ENCODE measurements around the gene RPTOR. TPM values are rescaled to one million over a fixed set of nuclear protein-coding genes. Genes with fewer than 3 reads are reported as not detected.

Gene RPTOR
- total RNA-seq, 3 donors from 2014 or later: 21.4 to 27.5 (median 23.6) TPM

GRCh38 chr17:80689129-80689619 lies 144.5 kb downstream of the RPTOR start:
- intact Hi-C loops (cut with DNase I; ENCODE audit: low total_unique reads): no loop called here

GRCh38 chr17:80691784-80692183 lies 147.1 kb downstream of the RPTOR start:
- Histone ChIP-seq H3K36me3 (no peaks in the 10 kb centered on the region), H3K4me1 (no peaks in the 10 kb centered on the region), H3K27me3 (no peaks in the 10 kb centered on the region), H3K4me3 (no peak overlapping the region), H3K27ac (no peak overlapping the region), H3K9me3 (no peaks in the 10 kb centered on the region)
- no peak for DNase-seq (ENCODE audit: low spot score in 2 of 2)
- intact Hi-C loops (cut with DNase I; ENCODE audit: low total_unique reads): no loop called here
- TF ChIP-seq POLR2AphosphoS5 (IDR thresholded peaks at IDR 0.05) (no peak), CTCF (IDR thresholded peaks at IDR 0.05) (no peak), POLR2A (IDR thresholded peaks at IDR 0.05) (no peak)

More at GRCh38 chr17:80689129-80689619, 144.5 kb downstream of the RPTOR start:
- TF ChIP-seq POLR2A (IDR thresholded peaks at IDR 0.05): no peak
- no peak for TF ChIP-seq CTCF (IDR thresholded peaks at IDR 0.05)
- TF ChIP-seq POLR2AphosphoS5 (IDR thresholded peaks at IDR 0.05): no peak
- Histone ChIP-seq H3K4me1 (no peaks in the 10 kb centered on the region), H3K36me3 (no peaks in the 10 kb centered on the region), H3K9me3 (no peaks in the 10 kb centered on the region), H3K27me3 (no peaks in the 10 kb centered on the region), H3K4me3 (no peak overlapping the region), H3K27ac (no peak overlapping the region)
- DNase-seq (ENCODE audit: low spot score in 2 of 2): no peak

GRCh38 chr17:80692931-80693467 lies 148.4 kb downstream of the RPTOR start:
- H3K27me3 ChIP-seq: no peaks in the 10 kb centered on the region
- no peak overlapping the region for H3K4me3 ChIP-seq
- H3K36me3 ChIP-seq: no peaks in the 10 kb centered on the region
- no peaks in the 10 kb centered on the region for H3K9me3 ChIP-seq
- intact Hi-C loops (cut with DNase I; ENCODE audit: low total_unique reads): no loop called here
- H3K4me1 ChIP-seq: no peaks in the 10 kb centered on the region
- no peak for DNase-seq (ENCODE audit: low spot score in 2 of 2)
- TF ChIP-seq POLR2AphosphoS5 (IDR thresholded peaks at IDR 0.05) (no peak), POLR2A (IDR thresholded peaks at IDR 0.05) (no peak), CTCF (IDR thresholded peaks at IDR 0.05) (no peak)
- H3K27ac ChIP-seq: no peak overlapping the region

- Histone ChIP-seq H3K36me3 (no peaks in the 10 kb centered on the region), H3K9me3 (no peaks in the 10 kb centered on the region), H3K4me3 (no peak overlapping the region), H3K4me1 (no peaks in the 10 kb centered on the region), H3K27ac (no peak overlapping the region), H3K27me3 (no peaks in the 10 kb centered on the region)
- DNase-seq (ENCODE audit: low spot score in 2 of 2): no peak
- intact Hi-C loops (cut with DNase I; ENCODE audit: low total_unique reads): no loop called here
- TF ChIP-seq POLR2AphosphoS5 (IDR thresholded peaks at IDR 0.05) (no peak), CTCF (IDR thresholded peaks at IDR 0.05) (no peak), POLR2A (IDR thresholded peaks at IDR 0.05) (no peak)
These were observed 148.9 kb downstream of the RPTOR start for GRCh38 chr17:80693511-80693910.

GRCh38 chr17:80694085-80694991 lies 149.7 kb downstream of the RPTOR start:
- H3K36me3 ChIP-seq: no peaks in the 10 kb centered on the region
- H3K9me3 ChIP-seq: no peaks in the 10 kb centered on the region
- H3K27me3 ChIP-seq: no peaks in the 10 kb centered on the region
- H3K27ac ChIP-seq: no peak overlapping the region
- intact Hi-C loops (cut with DNase I; ENCODE audit: low total_unique reads): no loop called here
- no peaks in the 10 kb centered on the region for H3K4me1 ChIP-seq
- H3K4me3 ChIP-seq: no peak overlapping the region
- DNase-seq (ENCODE audit: low spot score in 2 of 2): no peak
- TF ChIP-seq POLR2A (IDR thresholded peaks at IDR 0.05) (no peak), POLR2AphosphoS5 (IDR thresholded peaks at IDR 0.05) (no peak), CTCF (IDR thresholded peaks at IDR 0.05) (no peak)
